HepG2 (cell line): Measurements from ENCODE around the gene FPGS. TPM values are rescaled to one million over a fixed set of nuclear protein-coding genes. Genes with fewer than 3 reads are reported as not detected.

ENCODE experiments used
- CAMTA2 ChIP-seq: sonication (generic); formaldehyde crosslinking; IDR thresholded peaks from 2 replicates; pipeline ENCODE4 v1.4.0; 2020; ENCODE audit warnings: mild to moderate bottlenecking, missing genetic modification reagents, borderline replicate concordance
- CHCHD3 ChIP-seq: sonication (generic); formaldehyde crosslinking; IDR thresholded peaks from 2 replicates; pipeline ENCODE4 v1.8.0; 2022; ENCODE audit warnings: mild to moderate bottlenecking, missing genetic modification reagents, moderate library complexity
- CREB1 ChIP-seq, 2 experiments: fragments of 450-650 bp in 1 of 2; IDR thresholded peaks; 2 replicates each; pipeline ENCODE4 v1.6.1; 2016 to 2017; ENCODE audit warnings: control low read depth in 1 of 2, mild to moderate bottlenecking in 1 of 2, missing compliant biosample characterization in 1 of 2, missing genetic modification characterization in 1 of 2
- GZF1 ChIP-seq: sonication (generic); formaldehyde crosslinking; IDR thresholded peaks from 2 replicates; pipeline ENCODE4 v1.5.1; 2020; ENCODE audit warnings: mild to moderate bottlenecking, missing genetic modification reagents
- HMGA1 ChIP-seq: sonication (generic); formaldehyde crosslinking; conservative IDR thresholded peaks from 2 replicates; pipeline ENCODE4 v1.4.0; 2020; ENCODE audit warnings: missing genetic modification reagents
- RELA ChIP-seq: sonication (generic); formaldehyde crosslinking; IDR thresholded peaks from 2 replicates; pipeline ENCODE4 v1.4.0; 2020; ENCODE audit warnings: missing genetic modification reagents
- RXRA ChIP-seq: sonication (generic); formaldehyde crosslinking; IDR thresholded peaks from 2 replicates; pipeline ENCODE4 v1.5.1; 2020; ENCODE audit warnings: missing genetic modification reagents
- SATB2 ChIP-seq: sonication (generic); formaldehyde crosslinking; IDR thresholded peaks from 2 replicates; pipeline ENCODE4 v1.5.0; 2020; ENCODE audit warnings: missing genetic modification reagents
- TBL1XR1 ChIP-seq: fragments of 150-350 bp; IDR thresholded peaks from 2 replicates; pipeline ENCODE4 v1.6.1; 2014; ENCODE audit warnings: borderline replicate concordance, low read length; ENCODE audit not compliant: partially characterized antibody
- ZBTB7B ChIP-seq: sonication (generic); formaldehyde crosslinking; IDR thresholded peaks from 2 replicates; pipeline ENCODE4 v1.4.0; 2020; ENCODE audit warnings: missing genetic modification reagents
- ZC3H4 ChIP-seq: sonication (generic); formaldehyde crosslinking; IDR thresholded peaks from 2 replicates; pipeline ENCODE4 v1.4.0; 2020; ENCODE audit warnings: missing genetic modification reagents, borderline replicate concordance
- ZKSCAN8 ChIP-seq: IDR thresholded peaks from 2 replicates; pipeline ENCODE4 v1.6.1; 2016; ENCODE audit warnings: borderline replicate concordance, missing genetic modification reagents, missing compliant biosample characterization
- ZNF280D ChIP-seq: sonication (generic); formaldehyde crosslinking; IDR thresholded peaks from 2 replicates; pipeline ENCODE4 v1.5.1; 2020; ENCODE audit warnings: mild to moderate bottlenecking, missing genetic modification reagents
- ZNF383 ChIP-seq: sonication (generic); formaldehyde crosslinking; IDR thresholded peaks from 2 replicates; pipeline ENCODE4 v1.4.0; 2020; ENCODE audit warnings: missing genetic modification reagents, mild to moderate bottlenecking, borderline replicate concordance
- ZNF775 ChIP-seq: sonication (generic); formaldehyde crosslinking; IDR thresholded peaks from 2 replicates; pipeline ENCODE4 v1.4.0; 2020; ENCODE audit warnings: missing genetic modification reagents, mild to moderate bottlenecking, moderate library complexity, borderline replicate concordance
- polyA plus RNA-seq, 8 experiments: library from polyadenylated mRNA; depleted of rRNA in 3 of 8; stranded (reverse) in 7 of 8; unstranded in 1 of 8; fragments of >200 nt; fragmentation: Illumina TruSeq in 4 of 8; extraction: Trizol in 4 of 8; gene quantifications; 2 replicates each; pipeline versions ENCODE4 v1.2.1 to v1.2.3, GENCODE V29; 2011 to 2016; ENCODE audit warnings: low read depth in 4 of 8, missing spikeins in 1 of 8, mixed read lengths in 1 of 8; ENCODE audit not compliant: insufficient read depth in 1 of 8
- total RNA-seq, 5 experiments: library from RNA; depleted of rRNA; stranded (reverse); fragments of >200 nt; fragmentation: Illumina TruSeq; extraction: Trizol; gene quantifications; 2 replicates each; pipeline ENCODE4 v1.2.3, GENCODE V29; 2016; ENCODE audit warnings: low read depth in 1 of 5
- TF ChIP-seq, protein P1 (sequence below), 2 experiments: fragments of 450-650 bp in 1 of 2; sonication (generic) in 1 of 2; formaldehyde crosslinking in 1 of 2; IDR thresholded peaks; 2 replicates each; pipeline versions ENCODE4 v1.6.1 to v1.8.0; 2016 to 2022; ENCODE audit warnings: antibody characterized with exemption in 1 of 2, mild to moderate bottlenecking in 1 of 2, missing genetic modification reagents in 1 of 2

Gene FPGS
- total and polyA plus RNA-seq, 2 of the 13 experiments (the other 11 are each of a cell fraction or from before 2014, with no cell fraction given) = 35.6 to 36.8 TPM

GRCh38 chr9:127838375-127839078 is 35.8 kb downstream of the FPGS start (continued):
- TF ChIP-seq RELA (CRISPR knock-in tag) (no peak), CREB1 (IDR thresholded peaks at IDR 0.05) (no peak), CREB1 (CRISPR knock-in tag; IDR thresholded peaks at IDR 0.05) (no peak), RXRA (CRISPR knock-in tag) (no peak), ZNF775 (no peak), CAMTA2 (no peak), ZC3H4 (no peak), GZF1 (CRISPR knock-in tag) (no peak), ZNF383 (CRISPR knock-in tag) (no peak), ZKSCAN8 (no peak), SATB2 (no peak), CHCHD3 (CRISPR knock-in tag) (no peak), TBL1XR1 (no peak), HMGA1 (CRISPR knock-in tag) (no peak), ZNF280D (CRISPR knock-in tag) (no peak), ZBTB7B (CRISPR knock-in tag) (0 out of 2 replicates have a peak, but pooled peaks have one; percentile 37)
- TF ChIP-seq, protein P1, sequence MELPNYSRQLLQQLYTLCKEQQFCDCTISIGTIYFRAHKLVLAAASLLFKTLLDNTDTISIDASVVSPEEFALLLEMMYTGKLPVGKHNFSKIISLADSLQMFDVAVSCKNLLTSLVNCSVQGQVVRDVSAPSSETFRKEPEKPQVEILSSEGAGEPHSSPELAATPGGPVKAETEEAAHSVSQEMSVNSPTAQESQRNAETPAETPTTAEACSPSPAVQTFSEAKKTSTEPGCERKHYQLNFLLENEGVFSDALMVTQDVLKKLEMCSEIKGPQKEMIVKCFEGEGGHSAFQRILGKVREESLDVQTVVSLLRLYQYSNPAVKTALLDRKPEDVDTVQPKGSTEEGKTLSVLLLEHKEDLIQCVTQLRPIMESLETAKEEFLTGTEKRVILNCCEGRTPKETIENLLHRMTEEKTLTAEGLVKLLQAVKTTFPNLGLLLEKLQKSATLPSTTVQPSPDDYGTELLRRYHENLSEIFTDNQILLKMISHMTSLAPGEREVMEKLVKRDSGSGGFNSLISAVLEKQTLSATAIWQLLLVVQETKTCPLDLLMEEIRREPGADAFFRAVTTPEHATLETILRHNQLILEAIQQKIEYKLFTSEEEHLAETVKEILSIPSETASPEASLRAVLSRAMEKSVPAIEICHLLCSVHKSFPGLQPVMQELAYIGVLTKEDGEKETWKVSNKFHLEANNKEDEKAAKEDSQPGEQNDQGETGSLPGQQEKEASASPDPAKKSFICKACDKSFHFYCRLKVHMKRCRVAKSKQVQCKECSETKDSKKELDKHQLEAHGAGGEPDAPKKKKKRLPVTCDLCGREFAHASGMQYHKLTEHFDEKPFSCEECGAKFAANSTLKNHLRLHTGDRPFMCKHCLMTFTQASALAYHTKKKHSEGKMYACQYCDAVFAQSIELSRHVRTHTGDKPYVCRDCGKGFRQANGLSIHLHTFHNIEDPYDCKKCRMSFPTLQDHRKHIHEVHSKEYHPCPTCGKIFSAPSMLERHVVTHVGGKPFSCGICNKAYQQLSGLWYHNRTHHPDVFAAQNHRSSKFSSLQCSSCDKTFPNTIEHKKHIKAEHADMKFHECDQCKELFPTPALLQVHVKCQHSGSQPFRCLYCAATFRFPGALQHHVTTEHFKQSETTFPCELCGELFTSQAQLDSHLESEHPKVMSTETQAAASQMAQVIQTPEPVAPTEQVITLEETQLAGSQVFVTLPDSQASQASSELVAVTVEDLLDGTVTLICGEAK (IDR thresholded peaks at IDR 0.05) = no peak
- TF ChIP-seq, protein P1 (CRISPR knock-in tag; IDR thresholded peaks at IDR 0.05) = no peak
